GM06990 (cell line): ENCODE data around the gene TADA1.

Experiments used
- DNase-seq: peaks from one replicate; pipeline ENCODE4 v3.0.0-alpha.2; 2011; ENCODE audit not compliant: insufficient read length; ENCODE audit errors: extremely low read depth
- H3K27me3 ChIP-seq: replicated peaks from 2 replicates; pipeline ENCODE4 v1.6.0; 2011; ENCODE audit warnings: low read length; ENCODE audit not compliant: control insufficient read depth, insufficient read depth
- H3K36me3 ChIP-seq: 2 replicates; pipeline ENCODE4 v1.5.1; 2011; ENCODE audit warnings: low read length; ENCODE audit not compliant: control insufficient read depth, insufficient read depth
- H3K4me3 ChIP-seq: replicated peaks from 2 replicates; pipeline ENCODE4 v1.5.1; 2011; ENCODE audit warnings: low read depth, mild to moderate bottlenecking, control low read depth, low read length
- CTCF ChIP-seq: IDR thresholded peaks from 2 replicates; pipeline ENCODE4 v1.5.1; 2011; ENCODE audit warnings: low read length, control low read depth, mild to moderate bottlenecking, inconsistent platforms; ENCODE audit not compliant: insufficient read depth, poor library complexity, severe bottlenecking

TADA1 gene

GRCh38 chr1:166844791-166845190, 31.3 kb downstream of the TADA1 start:
- no peak for TF ChIP-seq CTCF
- Histone ChIP-seq H3K36me3 (peaks cover 45% of the 10 kb centered on the region), H3K27me3 (no peaks in the 10 kb centered on the region), H3K4me3 (no peak overlapping the region)
- DNase-seq, result no peak

- TF ChIP-seq CTCF, result no peak
- no peaks in the 10 kb centered on the region for H3K27me3 ChIP-seq
- H3K4me3 ChIP-seq, result no peak overlapping the region
- DNase-seq, result no peak
- peaks cover 37% of the 10 kb centered on the region for H3K36me3 ChIP-seq
Measured at GRCh38 chr1:166843769-166844596, 32.1 kb downstream of the TADA1 start.

- Histone ChIP-seq H3K27me3 (no peaks in the 10 kb centered on the region), H3K36me3 (peaks cover 35% of the 10 kb centered on the region), H3K4me3 (no peak overlapping the region)
- TF ChIP-seq CTCF, result no peak
- no peak for DNase-seq
Measured at GRCh38 chr1:166843322-166843721, 32.7 kb downstream of the TADA1 start.

GRCh38 chr1:166840309-166841274, 35.5 kb downstream of the TADA1 start:
- TF ChIP-seq CTCF, result no peak
- H3K27me3 ChIP-seq, result no peaks in the 10 kb centered on the region
- peaks cover 25% of the 10 kb centered on the region for H3K36me3 ChIP-seq
- peak overlapping the region; percentile 62 for H3K4me3 ChIP-seq
- DNase-seq, result no peak

- H3K36me3 ChIP-seq, result peaks cover 25% of the 10 kb centered on the region
- no peaks in the 10 kb centered on the region for H3K27me3 ChIP-seq
- DNase-seq, result peak; percentile 74
- TF ChIP-seq CTCF, result peak; percentile 28
- peak overlapping the region; percentile 62 for H3K4me3 ChIP-seq
Measured at GRCh38 chr1:166839600-166840308, 36.3 kb downstream of the TADA1 start.
